Astrocyte of the spinal cord (primary cell): Measurements from ENCODE around the gene GPR37L1.

Experiments
- DNase-seq: peaks from one replicate; pipeline ENCODE4 v3.0.0; 2011; ENCODE audit warnings: low read depth, low spot score
- H3K4me3 ChIP-seq: 2 replicates; pipeline ENCODE4 v1.5.1; 2011; ENCODE audit warnings: low read depth, mild to moderate bottlenecking, low read length, moderate library complexity
- in situ Hi-C: cut with HindIII; loops from 2 replicates; pipeline ENCODE4 v1.10.0; 2017; ENCODE audit warnings: low sequenced_read_pairs
- TF ChIP-seq, protein P1 (sequence below): IDR thresholded peaks from 2 replicates; pipeline ENCODE4 v1.5.1; 2012; ENCODE audit warnings: low read depth, mild to moderate bottlenecking, low read length, inconsistent platforms

Gene GPR37L1

DNA sequence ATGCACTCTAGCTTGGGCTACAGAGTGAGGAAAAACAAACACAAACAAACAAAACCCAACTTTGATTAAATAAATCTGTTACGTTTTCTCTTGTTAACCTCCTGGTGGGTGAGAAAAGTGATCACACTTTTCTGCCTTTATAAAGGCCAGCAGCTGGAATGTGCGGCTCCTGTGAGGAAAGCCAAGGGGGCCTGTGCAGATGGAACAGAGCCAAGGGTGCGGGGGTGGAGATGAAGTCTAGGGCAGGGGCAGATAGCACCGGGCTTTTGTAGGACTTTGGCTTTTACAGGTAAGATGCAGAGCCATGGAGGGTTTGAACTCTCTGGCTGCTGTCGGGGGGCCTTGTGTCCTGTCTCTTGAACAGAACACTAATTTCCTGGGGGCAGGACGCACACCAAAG, 40.7 kb upstream of the GPR37L1 start:
- in situ Hi-C loops, result no loop called here
- DNase-seq, result no peak
- no peak overlapping the region for H3K4me3 ChIP-seq
- TF ChIP-seq, protein P1, sequence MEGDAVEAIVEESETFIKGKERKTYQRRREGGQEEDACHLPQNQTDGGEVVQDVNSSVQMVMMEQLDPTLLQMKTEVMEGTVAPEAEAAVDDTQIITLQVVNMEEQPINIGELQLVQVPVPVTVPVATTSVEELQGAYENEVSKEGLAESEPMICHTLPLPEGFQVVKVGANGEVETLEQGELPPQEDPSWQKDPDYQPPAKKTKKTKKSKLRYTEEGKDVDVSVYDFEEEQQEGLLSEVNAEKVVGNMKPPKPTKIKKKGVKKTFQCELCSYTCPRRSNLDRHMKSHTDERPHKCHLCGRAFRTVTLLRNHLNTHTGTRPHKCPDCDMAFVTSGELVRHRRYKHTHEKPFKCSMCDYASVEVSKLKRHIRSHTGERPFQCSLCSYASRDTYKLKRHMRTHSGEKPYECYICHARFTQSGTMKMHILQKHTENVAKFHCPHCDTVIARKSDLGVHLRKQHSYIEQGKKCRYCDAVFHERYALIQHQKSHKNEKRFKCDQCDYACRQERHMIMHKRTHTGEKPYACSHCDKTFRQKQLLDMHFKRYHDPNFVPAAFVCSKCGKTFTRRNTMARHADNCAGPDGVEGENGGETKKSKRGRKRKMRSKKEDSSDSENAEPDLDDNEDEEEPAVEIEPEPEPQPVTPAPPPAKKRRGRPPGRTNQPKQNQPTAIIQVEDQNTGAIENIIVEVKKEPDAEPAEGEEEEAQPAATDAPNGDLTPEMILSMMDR, result no peak

DNA sequence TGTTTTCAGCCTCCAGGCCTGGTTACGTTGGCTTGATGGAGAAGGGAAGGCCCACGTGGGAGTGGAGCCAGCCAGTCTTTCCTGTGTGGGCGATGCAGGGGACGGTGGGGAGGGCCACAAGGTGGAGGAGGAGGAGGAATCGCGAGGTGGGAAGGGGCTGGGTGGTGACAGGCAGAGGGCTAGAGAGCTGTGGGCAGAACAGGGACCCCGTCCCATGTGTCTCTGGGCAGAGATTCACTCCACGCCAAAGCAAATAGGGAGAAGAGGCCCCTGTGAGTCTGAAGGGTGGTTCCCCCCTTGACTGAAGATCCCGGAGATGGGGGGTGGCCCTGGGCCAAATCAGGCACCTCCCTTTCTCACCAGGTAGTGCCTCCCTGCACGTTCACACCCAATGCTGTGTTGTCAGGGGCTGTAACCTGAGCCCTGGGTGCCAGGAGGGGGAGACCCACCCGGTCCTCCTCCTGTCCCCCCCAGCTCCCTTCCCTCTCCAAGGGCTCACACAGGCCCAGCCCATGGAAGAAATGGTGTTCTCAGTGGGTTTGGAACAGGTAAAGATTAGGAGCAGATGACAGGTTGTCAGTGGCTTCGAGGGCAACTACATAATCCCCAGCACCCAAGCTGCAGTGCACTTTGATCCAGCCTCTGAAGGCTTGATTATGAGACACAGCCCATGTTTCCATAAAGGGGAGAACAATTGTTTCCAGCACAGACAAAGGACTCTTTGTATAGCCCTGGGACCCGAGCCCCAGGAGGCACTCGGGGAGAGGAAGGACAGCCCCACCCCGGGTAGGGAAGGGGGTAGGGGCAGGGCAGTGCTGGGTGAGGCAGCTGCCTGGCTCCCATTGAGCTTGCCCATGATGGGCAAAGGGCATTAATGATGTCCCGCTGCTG, 37.7 kb upstream of the GPR37L1 start:
- no peak for DNase-seq
- in situ Hi-C loops, result no loop called here
- H3K4me3 ChIP-seq, result no peak overlapping the region
- TF ChIP-seq, protein P1, result no peak

DNA sequence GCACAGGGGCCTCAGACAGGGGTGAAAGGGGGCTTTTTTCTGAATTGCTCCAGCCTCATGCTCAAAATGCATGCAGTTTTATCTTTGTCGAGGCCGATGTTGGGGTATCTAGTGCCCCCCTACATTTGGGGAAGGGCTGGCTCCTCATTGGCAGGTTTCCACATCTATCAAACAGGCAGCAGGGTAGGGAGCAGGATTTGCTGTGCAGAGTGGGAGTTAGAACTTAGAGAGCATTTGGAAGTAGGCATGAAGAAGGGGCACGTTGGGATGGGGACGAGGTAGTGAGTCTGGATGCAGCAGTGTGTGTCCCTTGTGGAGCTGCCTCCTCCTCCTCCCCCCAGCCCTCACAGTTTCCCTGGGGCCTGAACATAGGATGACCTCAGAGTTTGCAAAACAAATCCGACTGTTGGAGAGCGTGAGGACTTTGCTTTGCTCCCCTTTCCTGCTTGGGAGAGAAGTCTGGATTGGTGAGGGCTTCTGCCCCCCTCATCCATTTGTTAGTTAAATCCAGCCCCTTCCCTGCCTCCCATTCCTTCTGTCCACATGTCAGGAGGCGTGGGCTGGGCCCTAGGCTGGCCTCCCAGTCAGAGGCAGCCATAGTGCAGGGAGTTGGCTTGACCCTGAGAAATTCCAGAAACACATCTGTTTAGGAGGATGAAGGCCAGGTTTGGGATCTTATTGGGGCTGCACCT, 36.9 kb upstream of the GPR37L1 start:
- DNase-seq, result no peak
- in situ Hi-C loops, result no loop called here
- TF ChIP-seq, protein P1, result no peak

DNA sequence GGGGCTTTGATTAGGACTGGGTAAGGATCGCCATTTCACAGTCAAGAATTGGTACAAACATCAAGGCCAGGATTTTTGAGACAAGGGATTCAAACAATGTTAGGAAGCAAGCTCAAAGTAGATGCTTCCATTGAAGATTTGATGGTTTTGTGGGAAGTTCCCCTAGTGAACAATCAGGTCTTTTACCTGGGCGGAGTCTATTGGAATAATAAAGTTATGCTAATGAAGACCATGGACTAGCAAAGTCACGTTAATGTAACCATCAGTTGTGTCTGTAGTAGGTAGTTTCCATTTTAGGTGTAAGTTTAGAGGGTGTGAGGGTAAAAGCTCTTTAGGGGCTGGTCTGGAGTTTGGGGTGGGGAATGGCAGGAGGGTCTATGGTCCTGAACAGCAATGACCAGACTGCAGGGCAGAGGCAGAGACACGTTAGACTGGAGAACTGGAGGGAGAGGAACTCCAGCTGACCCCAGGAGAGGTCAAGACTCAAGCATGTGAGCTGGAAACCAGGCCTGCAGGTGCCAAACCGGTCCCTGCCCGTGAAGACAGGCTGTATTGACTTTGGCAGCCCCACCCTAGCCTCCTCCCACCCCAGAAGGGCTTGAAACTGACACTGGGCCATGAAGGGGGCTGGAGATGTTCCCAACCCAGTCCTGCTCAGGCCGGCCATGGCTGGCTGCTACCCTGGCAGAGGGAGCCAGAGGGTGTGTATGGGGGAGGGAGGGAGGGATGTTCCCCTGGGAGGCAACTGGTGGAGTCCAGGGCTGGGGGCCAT, 36.0 kb upstream of the GPR37L1 start:
- TF ChIP-seq, protein P1, result no peak
- no peak overlapping the region for H3K4me3 ChIP-seq
- no peak for DNase-seq
- in situ Hi-C loops, result no loop called here

More for the DNA sequence above, 36.9 kb upstream of the GPR37L1 start:
- H3K4me3 ChIP-seq, result no peak overlapping the region

DNA sequence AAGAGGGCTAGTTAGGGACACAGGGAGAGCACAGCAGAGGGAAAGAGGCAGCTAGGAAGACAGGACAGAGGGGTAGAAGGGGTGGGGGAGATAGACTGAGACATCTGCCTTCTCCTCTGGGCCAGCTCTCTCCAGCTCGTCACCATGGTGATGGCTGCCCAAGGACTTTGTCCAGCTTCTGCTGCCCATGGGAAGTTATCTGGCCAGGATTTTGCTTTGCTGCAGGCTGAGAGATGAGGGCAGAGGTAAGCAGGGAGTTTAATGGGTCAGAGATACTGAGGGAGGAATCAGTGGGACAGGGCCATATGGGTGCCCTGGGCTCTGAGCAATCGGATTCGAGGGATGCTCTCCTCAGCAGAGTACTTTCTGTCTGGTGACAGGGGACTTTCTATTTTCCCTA, 34.5 kb upstream of the GPR37L1 start:
- in situ Hi-C loops, result no loop called here
- TF ChIP-seq, protein P1, result no peak
- no peak overlapping the region for H3K4me3 ChIP-seq
- DNase-seq, result no peak

DNA sequence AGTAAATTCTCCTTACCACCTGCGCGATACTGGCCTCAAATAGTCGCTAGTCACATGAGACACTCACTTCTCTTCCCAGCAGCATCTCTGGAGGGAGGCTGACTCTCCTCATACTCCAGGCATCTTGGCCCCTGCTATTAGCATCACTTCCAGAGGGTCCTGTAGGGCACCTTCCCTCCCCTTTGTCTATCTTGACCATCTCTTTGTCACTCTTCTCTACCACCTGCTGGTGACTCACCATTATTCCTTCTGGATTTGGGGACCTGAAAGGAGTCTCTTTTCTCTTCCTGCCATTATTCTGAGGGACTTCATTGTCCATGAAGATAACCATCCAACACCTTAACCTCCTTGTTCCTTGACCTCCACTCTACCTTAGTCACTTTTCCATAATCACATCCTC, 31.7 kb upstream of the GPR37L1 start:
- H3K4me3 ChIP-seq, result no peak overlapping the region
- TF ChIP-seq, protein P1, result peak; percentile 3
- no peak for DNase-seq
- in situ Hi-C loops, result no loop called here
